GM10248 (cell line): ENCODE results near the gene TPPP.

Experiments
- CTCF ChIA-PET: fragments of 300-600 bp; sonication (Branson Sonifier 250); formaldehyde crosslinking; extraction: SDS; loops from one replicate; lab custom pipeline; 2021; ENCODE audit warnings: antibody characterized with exemption; lab: Yijun Ruan, JAX
- POLR2A ChIA-PET: fragments of 350-650 bp; sonication (Branson Sonifier 250); formaldehyde crosslinking; extraction: SDS; loops from one replicate; lab custom pipeline; 2020; ENCODE audit warnings: antibody characterized with exemption; lab: Yijun Ruan, JAX
- DNase-seq: peaks from one replicate; pipeline ENCODE4 v3.0.0; 2012; ENCODE audit errors: extremely low spot score
- CTCF ChIP-seq: IDR thresholded peaks from 2 replicates; pipeline ENCODE4 v1.5.1; 2012; ENCODE audit warnings: mild to moderate bottlenecking, low read depth; ENCODE audit errors: extremely low read depth, missing control alignments, control extremely low read depth

The TPPP gene

GRCh38 chr5:654071-654778 is 38.9 kb downstream of the TPPP start:
- no peak for TF ChIP-seq CTCF
- no peak for DNase-seq
- POLR2A ChIA-PET = no interaction called here
- CTCF ChIA-PET = interaction anchor here (1.0 to 1.3 kb wide), 4 partner anchors 13 to 15 kb away, joined by 3 to 6 read pairs (median 3); no protein-coding TSS in a partner anchor

GRCh38 chr5:652773-653350 is 40.3 kb downstream of the TPPP start:
- ChIA-PET POLR2A (no interaction called here), CTCF (interaction anchor here (1.2 to 1.6 kb wide), 6 partner anchors 10 to 142 kb away, joined by 3 to 5 read pairs (median 3); no protein-coding TSS in a partner anchor)
- DNase-seq = no peak
- TF ChIP-seq CTCF = no peak

- ChIA-PET CTCF (interaction anchor here (1.6 kb wide), 1 partner anchor 141 kb away, joined by 3 read pairs; no protein-coding TSS in a partner anchor), POLR2A (no interaction called here)
- no peak for TF ChIP-seq CTCF
- DNase-seq = no peak
These were observed 41.1 kb downstream of the TPPP start for GRCh38 chr5:652023-652515.

GRCh38 chr5:651296-652022 is 41.7 kb downstream of the TPPP start:
- TF ChIP-seq CTCF = no peak
- no peak for DNase-seq
- ChIA-PET POLR2A (no interaction called here), CTCF (no interaction called here)

GRCh38 chr5:647727-648126 is 45.4 kb downstream of the TPPP start:
- no peak for TF ChIP-seq CTCF
- ChIA-PET CTCF (no interaction called here), POLR2A (no interaction called here)
- DNase-seq = no peak

GRCh38 chr5:647311-647710 is 45.8 kb downstream of the TPPP start:
- POLR2A ChIA-PET = no interaction called here
- no peak for DNase-seq
- CTCF ChIA-PET = no interaction called here
- TF ChIP-seq CTCF = no peak
